HL-60/S4 treated with phorbol 12-myristate 13-acetate at 8.2 ng/mL for 4 days and 3 days (cell line): ENCODE data around the gene TSPAN33.
"Not testable (repeated sequence)": the region's sequence is repeated elsewhere in the genome, so short reads cannot be mapped to it uniquely, and the experiment has no call there.

Source experiments
- in situ Hi-C: fragments of 300-500 bp; cut with MboI; formaldehyde crosslinking; loops from 2 replicates; pipeline ENCODE4 v1.15.0; 2022; ENCODE audit warnings: low sequenced_read_pairs

The TSPAN33 gene, protein sequence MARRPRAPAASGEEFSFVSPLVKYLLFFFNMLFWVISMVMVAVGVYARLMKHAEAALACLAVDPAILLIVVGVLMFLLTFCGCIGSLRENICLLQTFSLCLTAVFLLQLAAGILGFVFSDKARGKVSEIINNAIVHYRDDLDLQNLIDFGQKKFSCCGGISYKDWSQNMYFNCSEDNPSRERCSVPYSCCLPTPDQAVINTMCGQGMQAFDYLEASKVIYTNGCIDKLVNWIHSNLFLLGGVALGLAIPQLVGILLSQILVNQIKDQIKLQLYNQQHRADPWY

DNA sequence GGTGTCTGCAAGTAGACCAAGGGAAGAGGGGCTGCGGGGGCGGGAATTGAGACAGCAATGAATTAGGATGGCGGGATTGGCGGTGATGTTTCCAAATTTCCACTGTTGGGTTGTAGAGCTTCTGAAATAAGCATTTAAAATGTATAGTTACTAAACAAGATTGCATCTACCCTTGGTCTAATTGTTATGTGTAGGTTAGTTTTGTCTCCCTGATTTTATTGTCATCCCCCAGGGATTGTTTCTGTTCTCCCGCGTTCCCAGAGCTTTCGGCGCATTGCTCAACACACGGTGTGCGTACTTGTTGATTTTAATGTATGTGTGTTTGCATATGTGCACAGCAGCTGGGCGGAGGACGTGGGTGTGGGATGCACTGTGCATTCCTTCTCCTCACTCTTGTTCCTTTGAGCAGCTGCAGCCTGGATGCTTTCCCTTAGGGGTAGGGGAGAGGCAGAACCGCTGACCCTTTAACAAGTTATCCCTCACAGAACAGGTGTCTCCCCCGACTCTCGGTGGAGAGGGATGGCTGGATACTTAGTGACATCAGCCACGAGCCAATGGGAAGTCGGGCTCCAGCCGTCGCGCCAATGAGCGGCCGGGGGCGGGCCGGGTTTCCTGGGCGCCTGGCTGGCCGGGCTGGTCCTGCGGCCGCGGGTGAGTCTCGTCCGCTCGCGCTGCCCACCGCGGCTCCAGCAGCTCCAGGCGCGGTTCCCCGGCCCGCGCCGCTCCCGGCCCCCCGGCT lies at the start of gene TSPAN33:
TSPAN33 (plus strand) TSS at position 613 of the 739 bp plus-strand sequence. CDS start 274 bp downstream, outside the sequence.
- in situ Hi-C loops: no loop called here

DNA sequence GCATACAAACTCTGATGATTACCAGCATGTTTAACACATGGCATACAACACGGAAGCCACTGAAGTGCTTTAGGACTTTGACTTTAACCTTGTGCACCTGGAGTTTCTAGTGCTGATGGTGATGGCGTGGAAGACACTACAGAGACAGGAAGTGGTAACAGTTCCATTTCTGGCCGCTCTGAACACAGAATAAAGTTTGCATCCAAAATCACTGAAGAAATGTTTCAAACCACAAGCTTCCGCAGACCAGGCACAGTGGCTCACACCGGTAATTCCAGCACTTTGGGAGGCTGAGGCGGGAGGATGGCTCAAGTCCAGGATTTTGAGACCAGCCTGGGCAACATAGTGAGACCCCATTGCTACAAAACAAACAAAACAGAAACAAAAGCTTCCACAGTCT lies 49.2 kb upstream of the TSPAN33 start:
- in situ Hi-C loops: no loop called here

DNA sequence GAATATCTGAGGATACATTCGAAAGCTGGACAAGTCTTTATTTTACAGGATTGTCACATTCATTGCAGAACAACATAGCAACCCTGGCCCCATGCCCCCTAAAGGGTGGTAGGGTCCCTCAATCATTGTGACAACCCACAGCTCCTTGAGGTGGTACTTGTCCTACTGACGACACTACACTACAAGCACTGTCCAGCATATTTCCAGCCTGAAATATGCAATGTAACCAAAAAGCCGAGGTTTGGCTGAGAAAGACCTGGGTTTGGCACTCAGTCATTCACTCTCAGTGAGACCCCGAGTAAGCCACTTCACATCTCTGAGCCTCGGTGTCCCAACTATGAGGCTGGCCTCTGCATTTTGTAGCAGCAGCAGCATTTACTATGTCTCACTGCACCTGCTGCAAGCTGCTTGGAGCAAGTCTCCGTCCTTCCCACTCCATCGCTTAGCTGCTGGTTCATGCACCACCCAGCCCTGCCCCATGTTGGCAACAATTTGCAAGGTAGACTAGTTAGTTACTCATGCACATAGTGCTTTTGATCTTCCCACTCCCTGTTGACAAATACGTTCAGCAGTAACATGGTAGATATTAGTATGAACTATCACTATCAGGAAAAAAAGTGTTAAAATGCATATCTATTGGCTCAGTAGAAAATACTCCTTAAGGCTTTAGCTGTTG lies 46.0 kb upstream of the TSPAN33 start:
- in situ Hi-C loops: no loop called here

DNA sequence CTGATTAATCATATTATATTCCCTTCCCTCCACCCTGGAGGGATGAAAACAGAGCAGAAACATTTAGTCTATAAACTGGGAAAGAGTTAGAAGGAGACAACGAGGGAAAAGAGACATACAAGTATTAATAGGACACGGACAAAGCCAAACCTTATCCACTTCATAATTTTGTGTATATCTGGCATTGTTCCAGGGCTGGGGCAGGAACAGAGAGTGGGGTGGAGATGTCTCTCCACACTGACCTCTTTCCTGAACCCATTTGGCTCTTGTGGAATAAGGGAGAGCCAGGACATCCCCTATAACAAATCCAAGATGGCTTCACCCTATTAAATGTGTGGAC lies 43.7 kb upstream of the TSPAN33 start:
- in situ Hi-C loops: no loop called here

DNA sequence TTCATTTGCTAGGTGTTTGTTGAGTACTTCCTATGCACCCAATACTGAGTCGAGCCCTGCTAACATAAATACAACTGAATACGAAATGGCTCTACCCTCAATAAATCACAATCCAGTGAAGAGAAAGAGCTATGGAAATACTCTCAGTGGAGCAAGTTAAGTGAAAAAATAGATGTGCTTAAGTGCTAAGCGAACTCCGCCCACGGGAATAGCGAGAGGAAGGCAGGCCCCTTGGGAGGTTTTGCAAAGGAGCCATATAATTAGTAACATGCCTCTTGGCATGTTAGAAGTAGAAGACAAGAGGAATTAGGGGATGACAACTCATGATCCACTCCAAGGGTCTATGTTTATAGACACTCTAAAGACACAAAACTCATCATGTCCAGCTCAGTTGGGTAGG lies 42.8 kb upstream of the TSPAN33 start:
- in situ Hi-C loops: no loop called here

DNA sequence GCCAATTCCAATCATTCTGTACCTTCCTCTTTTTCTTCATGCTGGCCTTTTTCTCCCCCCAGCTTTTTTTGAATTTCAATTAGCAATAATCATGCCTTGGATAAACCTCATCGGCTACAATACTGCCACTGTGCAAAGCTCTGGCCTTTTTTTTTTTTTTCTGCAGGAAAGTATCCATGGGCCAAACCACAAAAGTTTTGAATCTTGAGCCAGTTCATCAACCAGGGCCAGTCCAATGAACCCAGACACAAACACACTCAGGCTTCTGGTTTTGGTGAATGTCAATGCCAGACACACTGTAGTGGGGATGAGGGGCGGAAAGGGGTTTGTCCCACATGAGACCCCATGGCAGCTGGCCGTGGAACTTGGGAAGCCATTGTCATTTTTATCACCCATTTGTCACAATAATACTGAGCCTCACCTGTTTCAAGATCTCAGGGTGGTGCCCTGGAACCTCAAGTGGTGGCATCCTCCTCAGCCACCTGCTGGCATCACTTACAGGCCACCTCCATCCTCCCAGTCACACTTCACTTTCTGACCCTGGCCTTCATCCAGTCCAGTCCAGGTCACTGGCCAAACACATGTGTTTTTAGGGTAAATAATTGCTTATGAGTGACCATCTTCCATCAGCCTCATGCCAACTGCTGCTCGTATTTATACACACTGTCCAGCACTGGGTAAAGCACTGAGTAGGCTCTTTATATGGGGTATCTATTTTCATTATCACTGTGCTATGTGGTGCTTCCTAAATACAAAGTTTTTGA lies 40.8 kb upstream of the TSPAN33 start:
- in situ Hi-C loops: no loop called here

DNA sequence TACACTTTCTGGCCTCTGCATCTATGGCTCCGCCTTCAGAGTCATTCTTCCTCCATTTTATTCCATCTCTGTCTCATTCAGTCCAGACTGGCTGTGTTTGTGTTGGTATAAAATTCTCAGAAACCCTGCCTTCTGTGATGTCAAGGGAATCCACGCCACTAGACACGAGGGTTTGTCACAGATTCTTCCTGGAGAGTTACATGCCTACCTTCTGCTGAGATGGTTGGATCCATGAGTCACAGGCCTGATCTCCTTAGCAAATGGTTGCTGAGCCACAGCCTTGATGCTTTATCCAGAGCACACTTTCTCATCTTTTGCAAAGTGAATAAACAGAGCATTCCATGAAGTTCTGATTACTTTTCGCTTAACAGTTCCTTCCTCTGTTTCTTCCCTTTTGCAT lies 35.9 kb upstream of the TSPAN33 start:
- in situ Hi-C loops: no loop called here

DNA sequence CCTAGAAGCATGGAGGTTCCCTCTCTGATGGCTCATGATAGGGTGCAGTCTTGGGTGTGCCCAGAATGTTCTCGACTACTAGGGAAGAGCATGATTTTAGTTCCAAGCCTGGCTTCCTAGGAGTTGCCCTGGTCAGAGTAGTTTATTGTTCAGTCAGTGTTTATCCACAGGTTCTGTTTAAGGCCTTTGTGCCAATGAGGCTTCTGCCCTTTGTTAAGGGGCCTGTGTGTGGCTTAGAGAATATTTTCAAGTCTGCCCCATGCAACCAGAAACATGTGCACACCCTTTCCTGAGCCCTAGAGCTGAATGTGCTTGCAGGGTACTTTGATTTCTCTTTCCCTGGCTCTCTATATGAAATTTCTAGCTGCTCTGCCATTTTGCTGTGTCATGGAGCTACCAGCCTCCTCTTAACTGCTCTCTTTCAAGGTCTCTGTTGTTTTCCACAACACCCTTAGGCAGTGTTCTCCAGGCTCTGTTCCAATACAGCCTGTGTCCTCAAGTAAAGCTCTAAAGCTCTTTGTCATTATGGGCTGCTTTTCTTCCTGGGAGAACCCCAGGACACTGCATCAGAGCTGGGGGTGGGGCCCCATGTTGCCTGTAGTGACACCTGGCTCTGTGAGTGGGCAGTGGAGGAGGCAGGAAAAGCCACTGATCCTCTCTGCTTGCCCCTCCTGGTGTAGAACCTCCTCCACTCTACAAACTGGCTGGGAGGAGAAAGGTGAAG lies 34.1 kb upstream of the TSPAN33 start:
- in situ Hi-C loops: no loop called here

DNA sequence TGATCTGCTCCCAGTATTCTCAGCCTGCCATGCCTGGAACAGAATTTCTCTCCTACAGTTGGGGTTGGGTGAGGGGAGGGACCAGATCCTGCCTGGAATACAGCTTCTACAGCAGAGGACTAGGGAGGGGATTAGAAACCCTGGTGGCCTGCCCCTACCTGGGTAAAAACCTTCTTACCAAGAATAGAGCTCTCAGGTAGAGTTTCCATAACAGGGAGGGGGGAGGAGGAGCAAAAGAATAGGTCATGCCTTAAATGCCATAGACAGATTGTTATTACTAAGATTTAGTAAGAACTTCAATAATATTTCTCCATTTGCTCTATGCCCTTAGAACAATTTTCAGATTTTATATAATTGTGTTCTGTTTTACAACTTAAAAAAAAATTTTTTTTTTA lies 33.5 kb upstream of the TSPAN33 start:
- in situ Hi-C loops: no loop called here

DNA sequence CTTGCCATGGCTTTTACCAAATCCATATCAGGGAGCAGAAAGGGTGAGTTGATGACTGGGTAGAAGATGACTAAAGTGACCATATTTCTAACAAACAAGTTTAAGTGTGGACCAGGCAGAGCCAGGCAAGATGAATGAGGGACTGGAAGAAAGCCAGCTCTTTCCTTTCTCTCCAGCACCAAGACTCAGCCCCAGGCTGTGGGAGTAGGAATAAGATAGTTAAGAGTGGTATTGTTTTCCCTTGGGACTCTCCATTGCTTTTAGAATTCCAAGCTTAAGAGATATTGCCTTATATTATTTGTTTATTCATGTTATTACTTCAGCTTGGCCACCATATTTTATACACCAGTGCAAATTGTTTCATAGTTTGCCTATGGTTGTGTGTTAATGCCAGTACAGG lies 28.8 kb upstream of the TSPAN33 start:
- in situ Hi-C loops: no loop called here

DNA sequence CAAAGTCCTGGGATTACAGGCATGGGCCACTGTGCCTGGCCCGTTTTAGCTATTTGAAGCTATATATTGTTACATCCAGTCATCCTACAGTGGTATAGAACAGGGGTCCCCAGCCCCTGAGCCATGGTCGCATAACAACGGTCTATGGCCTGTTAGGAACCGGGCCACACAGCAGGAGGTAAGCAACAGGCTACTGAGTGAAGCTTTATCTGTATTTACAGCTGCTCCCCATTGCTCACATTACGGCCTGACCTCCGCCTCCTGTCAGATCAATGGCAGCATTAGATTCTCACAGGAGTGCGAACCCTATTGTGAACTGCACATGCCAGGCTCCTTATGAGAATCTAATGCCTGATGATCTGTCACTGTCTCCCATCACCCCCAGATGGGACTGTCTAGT lies 26.3 kb upstream of the TSPAN33 start:
- in situ Hi-C loops: no loop called here

DNA sequence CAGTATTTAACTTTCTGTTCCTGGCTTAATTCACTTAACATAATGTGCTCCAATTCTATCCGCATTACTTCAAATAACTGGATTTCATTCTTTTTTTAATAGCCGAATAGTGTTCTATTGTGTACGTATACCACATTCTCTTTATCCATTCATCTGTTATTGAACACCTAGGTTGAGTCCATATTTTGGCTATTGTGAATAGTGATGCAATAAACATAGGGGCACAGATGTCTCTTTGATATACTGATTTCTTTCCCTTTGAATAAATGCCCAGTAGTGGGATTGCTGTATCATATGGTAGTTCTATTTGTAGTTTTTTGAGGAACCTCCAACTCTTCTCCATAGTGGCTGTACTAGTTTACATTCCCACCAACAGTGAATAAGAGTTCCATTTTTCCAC lies 25.5 kb upstream of the TSPAN33 start:
- in situ Hi-C loops: no loop called here

DNA sequence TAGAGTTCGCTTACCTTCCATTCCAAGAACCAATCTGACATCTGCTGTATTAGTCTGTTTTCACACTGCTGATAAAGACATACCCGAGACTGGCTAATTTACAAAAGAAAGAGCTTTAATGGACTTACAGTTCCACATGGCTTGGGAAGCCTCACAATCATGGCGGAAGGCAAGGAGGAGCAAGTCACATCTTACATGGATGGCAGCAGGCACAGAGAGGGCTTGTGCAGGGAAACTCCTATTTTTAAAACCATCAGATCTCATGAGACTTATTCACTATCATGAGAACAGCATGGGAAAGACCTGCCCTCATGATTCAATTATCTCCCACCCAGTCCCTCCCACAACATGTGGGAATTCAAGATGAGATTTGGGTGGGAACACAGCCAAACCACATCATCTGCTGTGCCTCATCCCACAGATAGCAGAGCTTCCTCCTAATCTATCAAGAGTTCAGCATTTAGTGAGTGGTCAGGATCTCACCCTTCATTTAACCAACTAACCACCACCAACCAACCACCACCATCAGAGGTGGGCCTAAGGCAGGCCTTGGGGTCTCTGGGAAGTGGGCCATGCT lies 22.9 kb upstream of the TSPAN33 start:
- in situ Hi-C loops: not testable (repeated sequence)

DNA sequence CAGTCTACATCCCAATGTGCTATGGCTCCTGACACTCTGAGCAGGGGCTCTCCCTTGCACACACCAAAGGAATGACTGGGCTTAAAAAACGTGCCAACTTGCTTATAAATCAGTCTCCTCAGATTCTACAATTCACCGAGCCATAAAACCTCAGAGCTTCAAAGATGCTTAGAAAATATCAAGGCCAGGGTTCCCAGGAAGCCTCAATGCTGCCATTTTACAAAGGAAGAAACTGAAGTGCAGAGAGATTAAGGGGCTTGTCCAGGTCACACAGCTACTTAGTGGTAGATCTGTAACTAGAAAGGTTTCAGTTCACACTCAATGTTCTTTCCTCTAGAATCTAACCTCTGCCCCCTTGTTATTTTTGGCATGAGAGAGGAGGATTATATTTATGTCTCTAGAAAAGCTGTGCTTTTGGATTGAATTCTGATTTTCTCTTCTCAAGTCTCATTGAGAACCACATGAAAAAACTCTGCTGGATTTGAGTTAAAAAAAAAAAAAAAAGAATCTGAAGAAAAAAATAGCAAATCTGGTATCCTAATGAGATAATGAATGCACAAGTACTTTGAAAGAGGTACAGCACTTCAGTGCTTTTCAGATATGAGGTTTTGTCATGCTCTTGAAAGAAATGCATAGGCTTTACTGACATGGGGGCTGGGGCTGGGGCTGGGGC lies 22.3 kb upstream of the TSPAN33 start:
- in situ Hi-C loops: no loop called here

DNA sequence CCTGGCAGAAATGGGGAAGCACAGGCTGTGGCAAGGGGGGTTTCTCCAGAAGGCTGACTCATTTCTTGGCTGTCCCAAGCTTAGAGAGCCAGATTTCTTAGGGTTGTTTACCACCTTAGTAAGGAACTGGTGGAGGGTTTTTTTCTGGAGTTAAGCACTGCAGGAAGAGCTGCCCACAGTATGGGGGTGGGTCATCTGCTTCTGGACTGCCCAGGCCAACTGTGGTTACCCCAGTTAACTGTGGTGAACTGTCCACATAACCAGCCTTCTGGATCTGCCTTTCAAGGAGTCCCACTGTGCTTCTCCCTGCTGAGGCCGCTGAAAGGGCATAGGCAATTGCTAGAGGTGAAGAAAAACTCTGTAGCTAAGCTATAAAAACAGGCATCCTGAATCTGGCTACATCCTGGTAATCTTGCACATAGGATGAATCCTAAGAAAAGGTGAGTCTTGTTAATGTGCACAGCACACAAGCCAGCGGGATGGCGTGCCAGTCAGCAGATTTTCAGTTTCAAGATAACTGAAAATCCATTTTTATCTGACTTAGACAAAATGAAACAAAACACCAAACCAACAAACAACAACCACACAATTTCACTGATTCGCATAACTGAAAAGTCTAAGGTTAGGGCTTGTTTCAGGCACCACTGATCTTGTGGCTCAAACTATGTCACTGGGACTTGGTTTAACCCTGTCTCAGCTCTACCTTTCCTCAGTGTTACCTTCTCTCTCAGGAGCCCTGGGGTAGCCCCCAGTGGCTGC lies 21.6 kb upstream of the TSPAN33 start:
- in situ Hi-C loops: no loop called here

DNA sequence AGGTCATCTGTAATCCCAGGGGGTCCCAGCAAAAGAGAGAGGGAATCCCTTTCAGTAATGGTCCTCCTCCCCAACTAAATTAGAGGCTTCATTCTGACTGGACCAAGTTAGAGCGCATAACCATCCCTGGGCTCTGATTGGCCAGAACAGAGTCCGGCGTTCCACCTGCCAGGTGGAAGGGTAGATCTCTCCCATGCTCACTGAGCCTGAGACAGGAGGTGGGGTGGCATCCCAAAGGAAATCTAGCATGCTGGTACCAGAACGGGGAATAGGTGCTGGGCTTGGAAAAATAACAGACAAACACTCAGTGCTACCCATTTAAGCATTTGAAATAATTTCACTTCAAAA lies 21.0 kb upstream of the TSPAN33 start:
- in situ Hi-C loops: no loop called here

DNA sequence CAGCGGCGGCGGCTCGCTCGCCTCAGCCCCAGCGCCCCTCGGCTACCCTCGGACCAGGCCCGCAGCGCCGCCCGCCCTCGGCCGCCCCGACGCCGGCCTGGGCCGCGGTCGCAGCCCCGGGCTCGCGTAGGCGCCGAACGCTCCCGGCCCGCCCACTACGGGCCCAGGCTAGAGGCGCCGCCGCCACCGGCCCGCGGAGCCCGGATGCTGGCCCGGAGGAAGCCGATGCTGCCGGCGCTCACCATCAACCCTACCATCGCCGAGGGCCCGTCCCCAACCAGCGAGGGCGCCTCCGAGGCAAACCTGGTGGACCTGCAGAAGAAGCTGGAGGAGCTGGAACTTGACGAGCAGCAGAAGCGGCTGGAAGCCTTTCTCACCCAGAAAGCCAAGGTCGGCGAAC lies 18.2 kb upstream of the TSPAN33 start:
- in situ Hi-C loops: no loop called here

DNA sequence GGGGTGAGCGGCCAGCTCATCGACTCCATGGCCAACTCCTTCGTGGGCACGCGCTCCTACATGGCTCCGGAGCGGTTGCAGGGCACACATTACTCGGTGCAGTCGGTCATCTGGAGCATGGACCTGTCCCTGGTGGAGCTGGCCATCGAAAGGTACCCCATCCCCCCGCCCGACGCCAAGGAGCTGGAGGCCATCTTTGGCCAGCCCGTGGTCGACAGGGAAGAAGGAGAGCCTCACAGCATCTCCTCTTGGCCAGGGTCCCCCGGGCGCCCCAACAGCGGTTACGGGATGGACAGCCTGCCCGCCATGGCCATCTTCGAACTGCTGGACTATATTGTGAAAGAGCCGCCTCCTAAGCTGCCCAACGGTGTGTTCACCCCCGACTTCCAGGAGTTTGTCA lies 17.4 kb upstream of the TSPAN33 start:
- in situ Hi-C loops: no loop called here

DNA sequence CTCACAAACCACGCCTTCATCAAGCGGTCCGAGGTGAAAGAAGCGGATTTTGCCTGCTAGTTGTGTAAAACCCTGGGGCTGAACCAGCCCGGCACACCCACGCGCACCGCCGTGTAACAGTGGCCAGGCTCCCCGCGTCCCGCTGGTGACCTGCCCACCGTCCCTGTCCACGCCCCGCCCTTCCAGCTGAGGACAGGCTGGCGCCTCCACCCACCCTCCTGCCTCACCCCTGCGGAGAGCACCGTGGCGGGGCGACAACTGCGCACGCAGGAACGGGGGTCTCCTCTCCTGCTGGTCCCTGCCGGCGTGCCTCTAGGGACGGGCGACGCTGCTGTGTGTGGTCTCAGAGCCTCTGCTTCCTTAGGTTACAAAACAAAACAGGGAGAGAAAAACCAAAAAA lies 16.9 kb upstream of the TSPAN33 start:
- in situ Hi-C loops: no loop called here
